Measurements from ENCODE around the gene TTLL11.
"Not testable (repeated sequence)": the region's sequence is repeated elsewhere in the genome, so short reads cannot be mapped to it uniquely, and the experiment has no call there.

Gene TTLL11

GRCh38 chr9:121910491-121911040 is 182.5 kb downstream of the TTLL11 start:
- DNase-seq, result no peak
- TF ChIP-seq GATA1 (IDR thresholded peaks at IDR 0.05; ENCODE audit: low read depth, low read length) (no peak), POLR2A (IDR thresholded peaks at IDR 0.05; ENCODE audit: low read length) (no peak)

- TF ChIP-seq POLR2A (IDR thresholded peaks at IDR 0.05; ENCODE audit: low read length), result no peak
- no peak for TF ChIP-seq GATA1 (IDR thresholded peaks at IDR 0.05; ENCODE audit: low read depth, low read length)
- peak in 1 of 2 experiments; percentile 25 for DNase-seq
Measured at GRCh38 chr9:121909111-121909510, 184.0 kb downstream of the TTLL11 start.

GRCh38 chr9:121906074-121906870 is 186.8 kb downstream of the TTLL11 start:
- no peak for DNase-seq
- TF ChIP-seq GATA1 (IDR thresholded peaks at IDR 0.05; ENCODE audit: low read depth, low read length) (no peak), POLR2A (IDR thresholded peaks at IDR 0.05; ENCODE audit: low read length) (no peak)

GRCh38 chr9:121902461-121903135 is 190.5 kb downstream of the TTLL11 start:
- TF ChIP-seq POLR2A (IDR thresholded peaks at IDR 0.05; ENCODE audit: low read length) (no peak), GATA1 (IDR thresholded peaks at IDR 0.05; ENCODE audit: low read depth, low read length) (no peak)
- DNase-seq, result peak; percentile 19 to 74

- TF ChIP-seq POLR2A (IDR thresholded peaks at IDR 0.05; ENCODE audit: low read length) (no peak), GATA1 (IDR thresholded peaks at IDR 0.05; ENCODE audit: low read depth, low read length) (no peak)
- DNase-seq, result no peak
Measured at GRCh38 chr9:121901616-121902015, 191.5 kb downstream of the TTLL11 start.

GRCh38 chr9:121900163-121900562 is 192.9 kb downstream of the TTLL11 start:
- peak in 1 of 2 experiments; percentile 12 for DNase-seq

GRCh38 chr9:121898856-121899255 is 194.3 kb downstream of the TTLL11 start:
- no peak for TF ChIP-seq POLR2A (IDR thresholded peaks at IDR 0.05; ENCODE audit: low read length)
- TF ChIP-seq GATA1 (IDR thresholded peaks at IDR 0.05; ENCODE audit: low read depth, low read length), result no peak
- DNase-seq, result no peak

More at GRCh38 chr9:121900163-121900562, 192.9 kb downstream of the TTLL11 start:
- TF ChIP-seq GATA1 (IDR thresholded peaks at IDR 0.05; ENCODE audit: low read depth, low read length) (no peak), POLR2A (IDR thresholded peaks at IDR 0.05; ENCODE audit: low read length) (no peak)

GRCh38 chr9:121897140-121897539 is 196.0 kb downstream of the TTLL11 start:
- TF ChIP-seq POLR2A (IDR thresholded peaks at IDR 0.05; ENCODE audit: low read length) (no peak), GATA1 (IDR thresholded peaks at IDR 0.05; ENCODE audit: low read depth, low read length) (no peak)
- no peak for DNase-seq

- no peak for DNase-seq
Measured at GRCh38 chr9:121896545-121896943, 196.6 kb downstream of the TTLL11 start.

GRCh38 chr9:121895818-121896544 is 197.1 kb downstream of the TTLL11 start:
- TF ChIP-seq POLR2A (IDR thresholded peaks at IDR 0.05; ENCODE audit: low read length), result no peak
- no peak for TF ChIP-seq GATA1 (IDR thresholded peaks at IDR 0.05; ENCODE audit: low read depth, low read length)
- DNase-seq, result peak in 1 of 2 experiments; percentile 79

More at GRCh38 chr9:121896545-121896943, 196.6 kb downstream of the TTLL11 start:
- no peak for TF ChIP-seq POLR2A (IDR thresholded peaks at IDR 0.05; ENCODE audit: low read length)
- TF ChIP-seq GATA1 (IDR thresholded peaks at IDR 0.05; ENCODE audit: low read depth, low read length), result no peak

- no peak for TF ChIP-seq POLR2A (IDR thresholded peaks at IDR 0.05; ENCODE audit: low read length)
- no peak for TF ChIP-seq GATA1 (IDR thresholded peaks at IDR 0.05; ENCODE audit: low read depth, low read length)
- peak in 1 of 2 experiments; percentile 79 for DNase-seq
Measured at GRCh38 chr9:121895358-121895757, 197.8 kb downstream of the TTLL11 start.

- DNase-seq, result not testable (repeated sequence)
Measured at GRCh38 chr9:121894380-121894779, 198.7 kb downstream of the TTLL11 start.

- TF ChIP-seq GATA1 (IDR thresholded peaks at IDR 0.05; ENCODE audit: low read depth, low read length) (no peak), POLR2A (IDR thresholded peaks at IDR 0.05; ENCODE audit: low read length) (no peak)
- DNase-seq, result no peak
Measured at GRCh38 chr9:121893786-121894185, 199.3 kb downstream of the TTLL11 start.

- DNase-seq, result no peak
- TF ChIP-seq GATA1 (IDR thresholded peaks at IDR 0.05; ENCODE audit: low read depth, low read length) (no peak), POLR2A (IDR thresholded peaks at IDR 0.05; ENCODE audit: low read length) (no peak)
Measured at GRCh38 chr9:121892706-121893105, 200.4 kb downstream of the TTLL11 start.
